Hematopoietic multipotent progenitor cell treated with erythropoietin and hydrocortisone succinate and interleukin-3 and kit ligand, for 4 days (in vitro differentiated cells): Measurements from ENCODE around the gene OR52H1.
A peak's percentile ranks its signal among the peaks of the same experiment; 100 is the strongest.

Experiments used
- DNase-seq: peaks from one replicate; pipeline ENCODE4 v3.0.0-alpha.2; 2015

The OR52H1 gene

GRCh38 chr11:5531053-5531831 is 17.1 kb downstream of the OR52H1 start:
- DNase-seq: peak; percentile 69

- no peak for DNase-seq
Measured at GRCh38 chr11:5528495-5528894, 19.8 kb downstream of the OR52H1 start.

- DNase-seq: peak; percentile 67
Measured at GRCh38 chr11:5527716-5528115, 20.6 kb downstream of the OR52H1 start.

GRCh38 chr11:5524756-5525155 is 23.6 kb downstream of the OR52H1 start:
- DNase-seq: no peak

GRCh38 chr11:5522308-5522707 is 26.0 kb downstream of the OR52H1 start:
- DNase-seq: no peak

- no peak for DNase-seq
Measured at GRCh38 chr11:5521540-5521939, 26.8 kb downstream of the OR52H1 start.

GRCh38 chr11:5516599-5516998 is 31.7 kb downstream of the OR52H1 start, which contains the start of gene UBQLNL:
Gene UBQLNL, minus strand, starts transcription at chr11:5516699. Its CDS starts 258 bp downstream, at chr11:5516441.
- no peak for DNase-seq

- no peak for DNase-seq
Measured at GRCh38 chr11:5514841-5515240, 33.5 kb downstream of the OR52H1 start.

GRCh38 chr11:5509803-5510202 is 38.5 kb downstream of the OR52H1 start, which contains the start of gene UBQLN3:
Gene UBQLN3, minus strand, starts transcription at chr11:5509957. Its CDS starts 399 bp downstream, at chr11:5509558.
- no peak for DNase-seq

GRCh38 chr11:5508605-5509004 is 39.7 kb downstream of the OR52H1 start:
- no peak for DNase-seq

- DNase-seq: no peak
Measured at GRCh38 chr11:5507933-5508305, 40.4 kb downstream of the OR52H1 start.

- DNase-seq: no peak
Measured at GRCh38 chr11:5507177-5507932, 41.0 kb downstream of the OR52H1 start.

- DNase-seq: no peak
Measured at GRCh38 chr11:5505363-5506048, 42.8 kb downstream of the OR52H1 start.

- DNase-seq: no peak
Measured at GRCh38 chr11:5504403-5504921, 43.9 kb downstream of the OR52H1 start.

GRCh38 chr11:5500393-5500801 is 47.9 kb downstream of the OR52H1 start:
- DNase-seq: no peak

- DNase-seq: no peak
Measured at GRCh38 chr11:5499671-5500070, 48.7 kb downstream of the OR52H1 start.
